GM21786 (cell line): ENCODE data around the gene TMPRSS2.
"Not testable (repeated sequence)": the region's sequence is repeated elsewhere in the genome, so short reads cannot be mapped to it uniquely, and the experiment has no call there.

Source experiments
- ATAC-seq: cut with Tn5 transposase; IDR thresholded peaks from one replicate; pipeline ENCODE4 v1.9.1; 2021; ENCODE audit not compliant: unreplicated experiment

The TMPRSS2 gene

GRCh38 chr21:41428311-41428710 is 79.6 kb downstream of the TMPRSS2 start:
- ATAC-seq, result no peak

- ATAC-seq, result no peak
Measured at GRCh38 chr21:41427556-41427955, 80.4 kb downstream of the TMPRSS2 start.

GRCh38 chr21:41426676-41427404 is 81.1 kb downstream of the TMPRSS2 start:
- ATAC-seq, result no peak

- ATAC-seq, result peak; percentile 86
Measured at GRCh38 chr21:41425954-41426675, 81.8 kb downstream of the TMPRSS2 start, which contains the start of gene MX1. TSS of gene MX1 (plus strand) at chr21:41426239. CDS start at chr21:41432071, 5,832 bp downstream.

- ATAC-seq, result no peak
Measured at GRCh38 chr21:41425588-41425953, 82.4 kb downstream of the TMPRSS2 start.

GRCh38 chr21:41423305-41423636 is 84.7 kb downstream of the TMPRSS2 start:
- ATAC-seq, result not testable (repeated sequence)

- no peak for ATAC-seq
Measured at GRCh38 chr21:41422546-41423304, 85.2 kb downstream of the TMPRSS2 start.

GRCh38 chr21:41420998-41421397 is 87.0 kb downstream of the TMPRSS2 start:
- not testable (repeated sequence) for ATAC-seq

GRCh38 chr21:41419921-41420862 is 87.8 kb downstream of the TMPRSS2 start:
- ATAC-seq, result no peak

GRCh38 chr21:41418956-41419680 is 88.8 kb downstream of the TMPRSS2 start:
- ATAC-seq, result no peak

GRCh38 chr21:41418393-41418792 is 89.6 kb downstream of the TMPRSS2 start:
- no peak for ATAC-seq

GRCh38 chr21:41417505-41417904 is 90.5 kb downstream of the TMPRSS2 start:
- not testable (repeated sequence) for ATAC-seq
